ENCODE data around the gene FPR2.

DNA sequence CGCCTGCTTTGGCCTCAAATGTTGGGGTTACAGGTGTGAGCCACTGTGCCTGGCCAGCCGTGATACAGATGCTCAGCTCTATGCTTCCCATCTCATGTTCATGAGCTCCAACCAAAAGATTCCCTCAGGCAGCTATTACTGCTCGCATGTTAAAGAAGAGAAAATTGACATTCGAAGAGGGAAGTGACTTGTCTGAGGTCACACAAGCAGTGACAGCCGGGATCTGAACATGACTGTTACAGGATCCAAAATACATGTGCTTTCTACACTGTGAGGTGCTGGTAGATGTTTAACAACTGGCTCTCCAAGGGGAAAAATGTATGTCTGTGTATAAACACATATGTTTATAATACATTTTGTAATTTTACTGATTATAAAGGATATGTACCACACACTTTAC is 20.6 kb upstream of the FPR2 start:
- TF ChIP-seq, protein P1, sequence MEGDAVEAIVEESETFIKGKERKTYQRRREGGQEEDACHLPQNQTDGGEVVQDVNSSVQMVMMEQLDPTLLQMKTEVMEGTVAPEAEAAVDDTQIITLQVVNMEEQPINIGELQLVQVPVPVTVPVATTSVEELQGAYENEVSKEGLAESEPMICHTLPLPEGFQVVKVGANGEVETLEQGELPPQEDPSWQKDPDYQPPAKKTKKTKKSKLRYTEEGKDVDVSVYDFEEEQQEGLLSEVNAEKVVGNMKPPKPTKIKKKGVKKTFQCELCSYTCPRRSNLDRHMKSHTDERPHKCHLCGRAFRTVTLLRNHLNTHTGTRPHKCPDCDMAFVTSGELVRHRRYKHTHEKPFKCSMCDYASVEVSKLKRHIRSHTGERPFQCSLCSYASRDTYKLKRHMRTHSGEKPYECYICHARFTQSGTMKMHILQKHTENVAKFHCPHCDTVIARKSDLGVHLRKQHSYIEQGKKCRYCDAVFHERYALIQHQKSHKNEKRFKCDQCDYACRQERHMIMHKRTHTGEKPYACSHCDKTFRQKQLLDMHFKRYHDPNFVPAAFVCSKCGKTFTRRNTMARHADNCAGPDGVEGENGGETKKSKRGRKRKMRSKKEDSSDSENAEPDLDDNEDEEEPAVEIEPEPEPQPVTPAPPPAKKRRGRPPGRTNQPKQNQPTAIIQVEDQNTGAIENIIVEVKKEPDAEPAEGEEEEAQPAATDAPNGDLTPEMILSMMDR (IDR thresholded peaks at IDR 0.05; ENCODE audit: insufficient read depth, low read length) = no peak
- TF ChIP-seq, protein P2, sequence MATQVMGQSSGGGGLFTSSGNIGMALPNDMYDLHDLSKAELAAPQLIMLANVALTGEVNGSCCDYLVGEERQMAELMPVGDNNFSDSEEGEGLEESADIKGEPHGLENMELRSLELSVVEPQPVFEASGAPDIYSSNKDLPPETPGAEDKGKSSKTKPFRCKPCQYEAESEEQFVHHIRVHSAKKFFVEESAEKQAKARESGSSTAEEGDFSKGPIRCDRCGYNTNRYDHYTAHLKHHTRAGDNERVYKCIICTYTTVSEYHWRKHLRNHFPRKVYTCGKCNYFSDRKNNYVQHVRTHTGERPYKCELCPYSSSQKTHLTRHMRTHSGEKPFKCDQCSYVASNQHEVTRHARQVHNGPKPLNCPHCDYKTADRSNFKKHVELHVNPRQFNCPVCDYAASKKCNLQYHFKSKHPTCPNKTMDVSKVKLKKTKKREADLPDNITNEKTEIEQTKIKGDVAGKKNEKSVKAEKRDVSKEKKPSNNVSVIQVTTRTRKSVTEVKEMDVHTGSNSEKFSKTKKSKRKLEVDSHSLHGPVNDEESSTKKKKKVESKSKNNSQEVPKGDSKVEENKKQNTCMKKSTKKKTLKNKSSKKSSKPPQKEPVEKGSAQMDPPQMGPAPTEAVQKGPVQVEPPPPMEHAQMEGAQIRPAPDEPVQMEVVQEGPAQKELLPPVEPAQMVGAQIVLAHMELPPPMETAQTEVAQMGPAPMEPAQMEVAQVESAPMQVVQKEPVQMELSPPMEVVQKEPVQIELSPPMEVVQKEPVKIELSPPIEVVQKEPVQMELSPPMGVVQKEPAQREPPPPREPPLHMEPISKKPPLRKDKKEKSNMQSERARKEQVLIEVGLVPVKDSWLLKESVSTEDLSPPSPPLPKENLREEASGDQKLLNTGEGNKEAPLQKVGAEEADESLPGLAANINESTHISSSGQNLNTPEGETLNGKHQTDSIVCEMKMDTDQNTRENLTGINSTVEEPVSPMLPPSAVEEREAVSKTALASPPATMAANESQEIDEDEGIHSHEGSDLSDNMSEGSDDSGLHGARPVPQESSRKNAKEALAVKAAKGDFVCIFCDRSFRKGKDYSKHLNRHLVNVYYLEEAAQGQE (IDR thresholded peaks at IDR 0.05; ENCODE audit: insufficient replicate concordance, low read depth) = no peak
- TF ChIP-seq GABPA (IDR thresholded peaks at IDR 0.05; ENCODE audit: low read depth) = no peak

Measured in HL-60 (cell line).